HG03575 (cell line): ENCODE results near the gene SLC52A3.
"Not testable (repeated sequence)": the region's sequence is repeated elsewhere in the genome, so short reads cannot be mapped to it uniquely, and the experiment has no call there.

Experiments used
- ATAC-seq: cut with Tn5 transposase; IDR thresholded peaks from one replicate; pipeline ENCODE4 v1.9.1; 2021; ENCODE audit not compliant: unreplicated experiment, insufficient number of reproducible peaks, low FRiP score; ENCODE audit errors: extremely low read depth

The SLC52A3 gene

GRCh38 chr20:733861-734260 lies 34.4 kb downstream of the SLC52A3 start:
- no peak for ATAC-seq

GRCh38 chr20:732727-733126 lies 35.6 kb downstream of the SLC52A3 start:
- ATAC-seq = no peak

- ATAC-seq = no peak
Measured at GRCh38 chr20:731891-732560, 36.3 kb downstream of the SLC52A3 start.

GRCh38 chr20:730005-730404 lies 38.3 kb downstream of the SLC52A3 start:
- no peak for ATAC-seq

GRCh38 chr20:728256-728944 lies 39.9 kb downstream of the SLC52A3 start:
- ATAC-seq = no peak

GRCh38 chr20:726160-726559 lies 42.1 kb downstream of the SLC52A3 start:
- no peak for ATAC-seq

GRCh38 chr20:725491-725890 lies 42.8 kb downstream of the SLC52A3 start:
- no peak for ATAC-seq

- not testable (repeated sequence) for ATAC-seq
Measured at GRCh38 chr20:724797-725196, 43.5 kb downstream of the SLC52A3 start.

- no peak for ATAC-seq
Measured at GRCh38 chr20:723756-724155, 44.5 kb downstream of the SLC52A3 start.

GRCh38 chr20:722822-723644 lies 45.3 kb downstream of the SLC52A3 start:
- ATAC-seq = no peak

GRCh38 chr20:721876-722275 lies 46.4 kb downstream of the SLC52A3 start:
- no peak for ATAC-seq

GRCh38 chr20:719816-720215 lies 48.5 kb downstream of the SLC52A3 start:
- ATAC-seq = no peak

GRCh38 chr20:719068-719467 lies 49.2 kb downstream of the SLC52A3 start:
- ATAC-seq = no peak

- ATAC-seq = no peak
Measured at GRCh38 chr20:717832-718231, 50.5 kb downstream of the SLC52A3 start.

- no peak for ATAC-seq
Measured at GRCh38 chr20:717271-717670, 51.0 kb downstream of the SLC52A3 start.

- no peak for ATAC-seq
Measured at GRCh38 chr20:714453-714852, 53.8 kb downstream of the SLC52A3 start.

GRCh38 chr20:711576-711975 lies 56.7 kb downstream of the SLC52A3 start:
- no peak for ATAC-seq

- no peak for ATAC-seq
Measured at GRCh38 chr20:710780-711450, 57.4 kb downstream of the SLC52A3 start.
